Naive B cell (primary cell): ENCODE results near the gene NECTIN4. TPM values are rescaled to one million over a fixed set of nuclear protein-coding genes. Genes with fewer than 3 reads are reported as not detected.

Source experiments
- ATAC-seq, 2 donors: fragments of 150-1000 bp; cut with Tn5 transposase; 2 replicates each; pipeline ENCODE4 v1.10.0; 2021; ENCODE audit warnings: low read depth in 2 of 2, mild to moderate bottlenecking in 2 of 2, moderate library complexity in 2 of 2
- DNase-seq: peaks from one replicate; pipeline ENCODE4 v3.0.0; 2022
- H3K27ac Mint-ChIP-seq, 6 donors: one replicate each; pipeline ENCODE4 v1.8.0; 2020 to 2022; ENCODE audit warnings: mild to moderate bottlenecking in 6 of 6, mixed read lengths in 6 of 6, moderate library complexity in 5 of 6, inconsistent platforms in 2 of 6
- H3K27me3 Mint-ChIP-seq, 3 donors: one replicate each; pipeline ENCODE4 v1.8.0; 2021 to 2022; ENCODE audit warnings: mixed read lengths in 3 of 3, mild to moderate bottlenecking in 1 of 3
- H3K36me3 Mint-ChIP-seq, 2 donors: one replicate each; pipeline ENCODE4 v1.8.0; 2020 to 2022; ENCODE audit warnings: mixed read lengths in 2 of 2, inconsistent platforms in 1 of 2, mild to moderate bottlenecking in 1 of 2
- H3K4me1 Mint-ChIP-seq, 3 donors: one replicate each; pipeline ENCODE4 v1.8.0; 2020 to 2022; ENCODE audit warnings: mixed read lengths in 3 of 3, inconsistent platforms in 1 of 3, mild to moderate bottlenecking in 1 of 3, moderate library complexity in 1 of 3
- H3K4me3 Mint-ChIP-seq, 8 donors: one replicate each; pipeline ENCODE4 v1.8.0; 2020 to 2022; ENCODE audit warnings: mild to moderate bottlenecking in 8 of 8, mixed read lengths in 8 of 8, moderate library complexity in 8 of 8, inconsistent platforms in 2 of 8
- H3K9me3 Mint-ChIP-seq, 7 donors: one replicate each; pipeline ENCODE4 v1.8.0; 2020 to 2022; ENCODE audit warnings: mixed read lengths in 7 of 7, mild to moderate bottlenecking in 5 of 7, inconsistent platforms in 2 of 7, moderate library complexity in 1 of 7
- polyA plus RNA-seq, 6 donors: library from polyadenylated mRNA; unstranded; fragments of 300-500 nt; fragmentation: Illumina TruSeq; gene quantifications; one replicate each; pipeline ENCODE4 v1.2.3, GENCODE V29; 2021; ENCODE audit warnings: low read depth in 6 of 6

NECTIN4 gene
- polyA plus RNA-seq, 6 donors from 2014 or later, result not detected

DNA sequence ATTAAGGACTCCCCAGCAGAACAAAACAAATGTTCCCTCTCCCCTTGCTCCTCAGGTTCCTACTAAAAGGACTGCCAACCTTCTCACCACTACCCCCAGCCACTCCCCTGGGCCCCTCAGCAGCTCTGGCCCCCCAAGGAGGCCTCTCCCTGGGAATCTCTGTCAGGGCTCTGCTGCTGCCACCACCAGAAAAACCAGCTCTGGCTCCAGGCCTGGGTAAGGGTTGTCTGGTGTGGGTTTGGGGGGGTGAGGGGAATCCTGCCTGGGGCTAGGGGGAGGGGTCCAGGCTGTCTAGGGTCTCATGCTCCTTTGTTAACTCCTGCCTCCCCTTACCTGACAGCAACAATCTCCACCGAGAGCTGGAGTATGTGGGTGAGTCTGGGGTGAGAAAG, 4.8 kb downstream of the NECTIN4 start:
- peaks cover 0 to 15% (median 9%) of the 10 kb centered on the region in 3 donors for H3K27me3 Mint-ChIP-seq
- DNase-seq, result no peak
- peak overlapping the region in 1 of 6 donors; percentile 49 for H3K27ac Mint-ChIP-seq
- H3K9me3 Mint-ChIP-seq, result no peaks in the 10 kb centered on the region
- peak overlapping the region in 1 of 8 donors; percentile 3 for H3K4me3 Mint-ChIP-seq
- ATAC-seq, result no peak
- H3K4me1 Mint-ChIP-seq, result no peaks in the 10 kb centered on the region
- H3K36me3 Mint-ChIP-seq, result no peaks in the 10 kb centered on the region

DNA sequence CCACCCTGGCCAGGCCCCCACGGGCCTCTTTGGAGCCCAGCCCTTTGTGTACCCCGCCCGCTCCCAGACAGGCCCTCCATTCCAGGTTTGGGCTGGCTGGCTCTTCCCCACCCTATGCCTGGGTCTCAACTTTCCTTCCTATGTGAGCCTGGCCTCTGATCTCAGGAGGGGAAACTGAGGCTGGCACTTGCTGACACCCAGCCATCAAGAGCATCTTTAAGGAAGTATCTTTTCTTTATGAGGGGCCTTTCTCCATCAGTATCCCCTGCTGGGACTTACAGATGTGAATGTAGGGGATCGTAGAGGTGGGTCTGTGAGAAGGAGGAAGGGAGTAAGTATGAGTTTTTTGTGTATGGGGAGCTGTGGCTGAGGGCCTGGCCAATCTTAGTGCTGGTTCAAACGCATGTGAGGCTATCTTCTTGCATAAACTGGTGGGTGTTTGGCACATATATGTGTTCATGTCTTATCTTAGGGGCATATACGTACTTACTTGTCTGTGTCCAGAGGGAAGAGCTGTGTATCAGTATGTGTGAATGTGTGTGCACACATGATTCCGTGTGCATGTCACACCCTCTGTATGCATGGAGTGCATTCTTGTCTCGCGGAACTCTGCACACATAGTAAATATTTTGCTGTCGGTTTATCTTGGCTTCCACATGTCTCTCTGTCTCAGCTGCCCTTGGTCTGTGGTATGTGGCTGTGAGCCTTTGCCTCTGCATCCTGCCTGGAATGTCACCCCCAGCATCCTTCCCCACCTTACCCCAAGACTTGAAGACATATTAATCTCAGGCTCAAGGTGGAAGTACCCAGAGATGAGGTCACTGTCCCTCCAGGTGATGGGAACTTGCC, 5.4 kb downstream of the NECTIN4 start:
- Mint-ChIP-seq H3K4me3 (no peak overlapping the region), H3K4me1 (no peaks in the 10 kb centered on the region), H3K9me3 (no peaks in the 10 kb centered on the region), H3K27ac (no peak overlapping the region), H3K27me3 (peaks cover 0 to 13% (median 9%) of the 10 kb centered on the region in 3 donors), H3K36me3 (no peaks in the 10 kb centered on the region)
- DNase-seq, result no peak
- ATAC-seq, result no peak

DNA sequence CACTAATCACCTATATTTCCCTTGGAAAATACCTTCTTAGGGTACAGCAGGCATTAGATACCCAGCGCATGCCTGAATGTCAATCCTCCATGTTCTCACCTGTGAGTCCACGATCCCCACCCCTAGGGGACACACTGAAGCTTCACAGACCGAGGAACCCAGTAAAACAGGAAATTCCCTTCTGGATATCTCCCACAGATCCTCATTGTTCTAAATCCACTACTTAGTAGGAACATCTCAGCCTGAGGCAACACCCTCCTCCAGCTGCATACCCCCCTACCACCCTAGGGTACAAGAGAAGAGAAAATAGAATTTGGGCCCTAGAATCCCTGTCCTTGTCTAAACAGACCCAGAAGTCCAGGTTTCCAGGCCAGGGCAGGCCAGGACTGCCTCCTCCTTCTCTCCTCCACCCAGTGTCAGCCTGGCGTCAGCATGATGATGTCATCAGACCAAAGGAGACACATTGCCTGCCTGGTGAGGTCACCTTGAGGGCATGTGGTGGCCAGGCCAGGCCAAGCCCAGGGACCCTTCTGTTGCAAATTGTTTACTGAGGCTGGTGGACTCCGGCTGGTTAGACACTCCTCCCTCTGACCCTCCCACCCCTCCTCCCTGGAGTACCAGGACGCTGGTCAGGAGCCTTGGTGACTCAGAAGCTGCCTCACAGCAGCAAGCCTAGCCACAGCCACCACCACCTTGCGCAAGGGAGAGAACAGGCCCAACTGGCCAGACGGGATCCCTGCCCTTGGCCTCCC, 6.2 kb downstream of the NECTIN4 start:
- Mint-ChIP-seq H3K9me3 (no peaks in the 10 kb centered on the region), H3K4me3 (no peak overlapping the region), H3K36me3 (no peaks in the 10 kb centered on the region), H3K27me3 (peaks cover 0 to 9% (median 5%) of the 10 kb centered on the region in 3 donors), H3K27ac (no peak overlapping the region), H3K4me1 (no peaks in the 10 kb centered on the region)
- no peak for DNase-seq
- no peak for ATAC-seq

DNA sequence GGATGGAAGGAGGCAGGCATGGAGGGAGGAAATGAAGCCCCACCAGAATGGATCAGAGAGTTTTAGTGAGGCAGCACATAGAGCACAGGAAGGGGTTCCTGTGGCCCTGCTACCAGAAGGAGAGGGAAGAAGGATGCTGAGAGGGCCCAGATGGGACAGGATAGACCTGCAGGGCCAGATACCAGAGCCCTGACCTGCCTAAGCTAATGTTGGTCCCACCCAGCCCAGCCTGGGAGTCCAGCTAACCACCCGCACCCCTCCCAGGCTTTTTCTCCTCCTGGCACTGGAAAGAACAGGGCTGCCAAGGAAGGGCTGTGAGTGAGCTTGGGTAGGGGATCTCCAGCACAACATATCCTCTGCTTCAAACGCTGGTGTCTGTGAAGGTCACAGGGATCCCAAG, 6.9 kb downstream of the NECTIN4 start:
- Mint-ChIP-seq H3K4me1 (no peaks in the 10 kb centered on the region), H3K27me3 (peaks cover 0 to 9% (median 5%) of the 10 kb centered on the region in 3 donors), H3K27ac (no peak overlapping the region), H3K4me3 (no peak overlapping the region), H3K36me3 (no peaks in the 10 kb centered on the region), H3K9me3 (no peaks in the 10 kb centered on the region)
- ATAC-seq (no peak), DNase-seq (no peak)

DNA sequence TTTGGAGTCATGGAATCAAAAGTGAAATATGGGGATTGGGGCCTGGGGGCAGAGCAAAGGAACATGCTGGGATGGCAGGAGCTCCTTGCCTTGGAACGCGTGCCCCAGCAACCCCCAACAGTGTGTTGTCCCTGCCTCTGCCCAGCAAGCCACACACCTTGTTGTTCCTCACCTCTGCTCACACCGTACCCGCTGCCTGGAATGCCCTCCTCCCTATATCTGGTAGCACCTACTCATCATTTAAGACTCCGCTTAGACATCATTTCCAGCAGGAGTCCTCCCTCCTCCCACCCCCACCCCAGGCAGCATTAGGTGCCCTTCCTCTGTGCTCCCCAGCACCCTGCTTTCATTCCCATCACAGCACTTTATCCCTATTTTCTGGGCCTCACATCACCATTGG, 7.8 kb downstream of the NECTIN4 start:
- Mint-ChIP-seq H3K4me3 (no peak overlapping the region), H3K9me3 (no peaks in the 10 kb centered on the region), H3K27me3 (peaks cover 0 to 9% (median 5%) of the 10 kb centered on the region in 3 donors), H3K36me3 (no peaks in the 10 kb centered on the region), H3K27ac (peak overlapping the region in 2 of 6 donors; percentile 47 to 74), H3K4me1 (no peaks in the 10 kb centered on the region)
- ATAC-seq, result no peak
- no peak for DNase-seq

DNA sequence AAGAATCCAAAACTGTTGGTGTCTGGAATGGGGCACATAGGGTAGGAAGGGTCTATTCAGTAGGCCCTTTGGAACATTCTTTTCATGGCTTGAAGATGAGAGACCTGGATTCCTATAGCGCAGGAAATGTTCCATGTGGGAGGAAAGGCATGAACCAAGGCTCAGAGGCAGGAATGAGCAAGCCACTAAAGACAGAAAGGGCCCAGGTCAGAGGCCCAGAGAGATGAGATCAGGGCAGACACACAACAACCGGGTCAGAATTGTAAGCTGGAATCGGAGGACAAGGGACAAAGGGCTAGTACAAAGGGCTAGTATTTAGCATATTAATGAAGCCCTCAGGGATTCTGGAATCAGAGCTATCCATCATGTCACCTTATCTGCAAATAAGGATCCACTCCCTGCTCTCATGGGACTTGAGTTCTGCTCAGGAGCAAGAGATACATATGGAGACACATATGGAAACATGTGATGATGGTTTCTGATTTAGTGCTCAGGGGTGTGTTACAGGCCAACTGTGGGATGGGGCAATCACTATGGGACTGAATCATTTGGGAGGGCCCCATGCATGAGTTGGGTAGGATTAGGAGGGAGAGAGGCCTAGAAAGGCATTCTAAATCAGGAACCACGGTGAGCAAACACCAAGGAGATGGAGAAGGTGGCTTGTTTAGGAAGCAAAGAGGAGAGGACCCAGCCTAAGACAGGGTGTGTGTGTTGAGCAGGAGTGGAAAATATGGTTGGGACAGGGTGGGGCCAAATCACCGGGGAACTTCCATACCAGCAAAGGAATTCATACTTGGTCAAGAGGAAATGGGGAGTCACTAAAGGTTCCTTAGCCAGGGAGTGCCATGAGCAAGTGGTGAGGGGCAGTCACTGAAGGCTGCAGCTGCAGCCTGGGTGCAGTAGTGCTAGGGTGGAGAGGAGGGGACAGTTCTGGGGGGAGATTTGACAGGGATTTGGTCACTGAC, 8.6 kb downstream of the NECTIN4 start:
- Mint-ChIP-seq H3K9me3 (no peaks in the 10 kb centered on the region), H3K4me1 (no peaks in the 10 kb centered on the region), H3K27me3 (peaks cover 0 to 5% (median 3%) of the 10 kb centered on the region in 3 donors), H3K4me3 (no peak overlapping the region), H3K27ac (peak overlapping the region in 1 of 6 donors; percentile 74), H3K36me3 (no peaks in the 10 kb centered on the region)
- DNase-seq (no peak), ATAC-seq (no peak)

DNA sequence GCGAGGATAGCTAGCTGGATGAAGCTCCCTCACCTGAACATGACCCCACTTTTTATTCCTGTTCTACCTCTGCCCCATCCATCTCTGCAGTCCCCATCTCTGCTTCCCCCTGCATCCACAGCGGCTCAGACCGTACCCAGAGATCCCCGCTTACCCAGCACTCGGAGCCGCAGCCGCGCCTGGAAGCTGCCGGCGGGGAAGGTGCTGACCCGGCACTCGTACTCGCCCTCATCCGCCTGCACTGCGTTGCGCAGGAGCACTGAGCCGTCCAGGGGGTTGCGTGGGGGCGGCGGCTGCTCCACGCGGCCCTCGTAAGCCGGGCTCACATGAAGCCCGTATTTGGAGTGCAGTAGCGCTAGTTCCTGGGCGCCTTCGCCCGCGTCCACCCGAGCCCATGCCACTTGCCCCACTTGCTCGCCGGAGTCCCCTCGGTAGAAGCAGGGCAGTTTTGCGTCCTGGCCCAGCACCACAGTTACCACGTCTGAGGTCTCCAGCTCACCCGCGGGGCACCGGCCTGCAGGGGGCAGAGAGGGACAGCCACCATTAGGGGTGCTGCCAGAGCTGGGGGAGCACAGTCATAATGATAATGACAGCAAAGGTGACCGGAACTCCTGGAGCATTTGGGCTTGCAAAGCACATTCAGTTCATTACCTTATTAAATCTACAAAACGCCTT, 9.8 kb downstream of the NECTIN4 start:
- H3K27me3 Mint-ChIP-seq, result peaks cover 0 to 5% (median 0%) of the 10 kb centered on the region in 3 donors
- DNase-seq, result no peak
- H3K9me3 Mint-ChIP-seq, result no peaks in the 10 kb centered on the region

DNA sequence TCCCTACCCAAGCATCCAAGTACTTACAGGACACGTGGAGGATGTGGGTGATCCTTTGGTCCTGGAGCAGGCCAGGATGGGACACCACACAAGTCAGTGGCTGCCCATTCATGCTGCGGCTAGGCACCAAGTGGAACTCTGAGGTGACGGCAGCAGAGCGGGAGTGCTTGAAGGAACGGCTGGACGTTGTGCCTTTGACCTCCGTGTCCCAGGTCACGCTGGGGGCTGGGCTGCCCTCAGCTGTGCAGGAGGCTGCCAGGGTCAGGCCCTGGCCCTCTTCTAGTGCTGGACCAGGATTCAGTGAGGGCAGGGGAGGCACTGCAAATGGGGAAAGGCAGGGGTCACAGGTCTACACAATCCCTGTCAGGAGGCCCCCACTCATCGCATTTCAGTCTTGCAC, 11.9 kb downstream of the NECTIN4 start:
- Mint-ChIP-seq H3K4me1 (peaks cover 0 to under 1% (median 0%) of the 10 kb centered on the region in 3 donors), H3K4me3 (no peak overlapping the region), H3K36me3 (no peaks in the 10 kb centered on the region), H3K27ac (no peak overlapping the region), H3K27me3 (no peaks in the 10 kb centered on the region), H3K9me3 (no peaks in the 10 kb centered on the region)
- DNase-seq (no peak), ATAC-seq (no peak)

More for the DNA sequence above, 9.8 kb downstream of the NECTIN4 start:
- Mint-ChIP-seq H3K36me3 (no peaks in the 10 kb centered on the region), H3K4me1 (no peaks in the 10 kb centered on the region), H3K4me3 (no peak overlapping the region), H3K27ac (peak overlapping the region in 1 of 6 donors; percentile 49)
- no peak for ATAC-seq

DNA sequence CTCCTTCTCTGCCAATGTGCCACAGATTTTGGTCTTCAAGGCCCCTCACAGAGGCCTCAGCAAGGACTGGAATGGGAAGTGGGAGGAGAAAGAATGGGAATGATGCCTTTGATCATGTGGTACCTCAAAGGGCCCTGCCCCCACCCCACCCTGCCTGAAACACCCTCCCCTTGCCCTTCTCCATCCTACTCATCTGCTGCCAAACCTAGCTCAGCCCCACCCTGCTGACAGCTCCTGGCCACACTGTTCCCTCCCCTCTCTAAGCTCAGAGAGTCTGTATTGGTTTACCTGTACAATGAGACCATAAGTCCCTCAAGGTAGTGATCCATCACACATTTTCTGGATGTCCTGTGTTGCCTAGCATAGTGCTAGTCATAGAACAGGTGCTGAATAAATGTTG, 12.9 kb downstream of the NECTIN4 start:
- Mint-ChIP-seq H3K27me3 (no peaks in the 10 kb centered on the region), H3K4me1 (peaks cover 7 to 9% (median 7%) of the 10 kb centered on the region in 3 donors), H3K36me3 (no peaks in the 10 kb centered on the region), H3K27ac (no peak overlapping the region), H3K4me3 (no peak overlapping the region), H3K9me3 (no peaks in the 10 kb centered on the region)
- DNase-seq, result no peak
- ATAC-seq, result no peak

DNA sequence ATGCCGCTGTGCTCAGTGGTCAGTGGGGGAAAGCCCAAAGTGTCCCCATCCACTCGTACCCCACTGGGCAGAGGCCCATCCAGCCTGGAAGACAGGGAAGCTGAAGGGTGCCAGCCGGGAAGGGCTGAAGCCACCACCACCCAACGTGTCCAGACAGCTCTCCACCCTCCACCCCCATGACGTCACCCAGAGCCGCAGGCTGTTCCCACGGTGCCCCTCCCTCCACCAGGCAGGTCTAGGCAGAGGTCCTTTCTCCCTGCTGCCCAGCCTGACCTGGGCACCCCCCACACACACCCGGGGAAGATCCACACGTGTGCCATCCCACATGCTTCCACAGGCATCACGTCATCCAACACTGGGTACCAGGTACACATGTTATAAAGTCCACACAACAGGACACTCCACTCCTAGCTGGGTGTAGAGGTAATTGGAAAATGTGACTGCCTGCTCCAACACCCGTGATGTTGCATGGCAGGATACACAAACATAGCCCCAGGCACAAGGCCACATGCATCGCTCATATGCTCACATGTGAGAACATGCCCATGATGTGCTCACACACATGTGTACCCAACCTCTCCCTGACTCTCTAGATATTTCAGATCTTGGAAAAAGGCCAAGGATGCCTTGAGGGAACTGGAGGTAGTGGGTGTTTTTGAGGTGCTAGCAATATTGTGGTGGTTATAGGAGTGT, 14.5 kb downstream of the NECTIN4 start:
- no peak for DNase-seq
- H3K27me3 Mint-ChIP-seq, result no peaks in the 10 kb centered on the region
- H3K4me1 Mint-ChIP-seq, result peaks cover 15 to 19% (median 17%) of the 10 kb centered on the region in 3 donors
- peak overlapping the region in 1 of 6 donors; percentile 39 for H3K27ac Mint-ChIP-seq
- no peak overlapping the region for H3K4me3 Mint-ChIP-seq
- H3K36me3 Mint-ChIP-seq, result no peaks in the 10 kb centered on the region
- H3K9me3 Mint-ChIP-seq, result no peaks in the 10 kb centered on the region
- ATAC-seq, result no peak

DNA sequence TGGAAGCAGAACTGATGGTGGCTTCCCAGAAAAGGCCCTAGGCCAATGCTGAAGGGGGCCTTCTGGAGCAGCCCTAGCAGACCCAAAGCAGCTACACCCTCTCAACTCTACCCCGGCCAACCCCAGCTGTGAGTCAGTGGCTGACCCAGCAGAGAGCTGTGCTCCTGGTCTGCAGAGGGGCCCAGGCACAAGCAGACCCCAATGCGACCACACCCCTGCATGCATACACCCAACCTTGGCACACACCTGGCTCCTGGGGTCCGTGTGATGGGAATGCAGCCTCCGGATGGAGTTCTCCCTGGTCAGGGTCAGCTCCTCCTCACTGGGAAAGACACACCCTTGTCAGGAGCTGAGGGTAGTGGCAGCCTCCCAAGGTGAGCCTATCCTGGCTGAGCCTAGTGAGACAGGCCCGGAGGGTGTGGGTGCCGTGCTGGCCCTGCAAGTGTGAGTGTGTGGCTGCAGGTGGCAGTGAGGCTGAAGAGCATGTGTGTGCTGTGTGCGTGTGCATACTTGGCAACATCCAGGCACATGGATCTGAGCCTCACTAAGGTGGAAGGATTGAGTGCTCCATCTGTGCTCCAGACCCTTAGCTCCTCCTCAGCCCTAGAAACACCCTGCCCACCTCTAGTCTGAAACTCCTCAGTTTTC, 15.8 kb downstream of the NECTIN4 start:
- H3K36me3 Mint-ChIP-seq, result no peaks in the 10 kb centered on the region
- peak overlapping the region in 1 of 8 donors; percentile 61 for H3K4me3 Mint-ChIP-seq
- ATAC-seq, result no peak
- no peak for DNase-seq
- peaks cover 23 to 31% (median 24%) of the 10 kb centered on the region in 3 donors for H3K4me1 Mint-ChIP-seq
- H3K27ac Mint-ChIP-seq, result peak overlapping the region in 2 of 6 donors; percentile 67 to 88
- H3K9me3 Mint-ChIP-seq, result no peaks in the 10 kb centered on the region
- no peaks in the 10 kb centered on the region for H3K27me3 Mint-ChIP-seq
